ENCODE data around the gene HSDL2.
"Not testable (repeated sequence)": the region's sequence is repeated elsewhere in the genome, so short reads cannot be mapped to it uniquely, and the experiment has no call there.

The HSDL2 gene

GRCh38 chr9:112389897-112390296 is 10.0 kb downstream of the HSDL2 start:
- not testable (repeated sequence) for H3K4me3 ChIP-seq (ENCODE audit: low read length); H3K36me3 ChIP-seq (ENCODE audit: insufficient read depth, low read length); H3K27me3 ChIP-seq (ENCODE audit: insufficient read depth, low read length); H3K9me3 ChIP-seq (ENCODE audit: low read length); H3K4me1 ChIP-seq (ENCODE audit: insufficient read depth, low read length); H2AFZ ChIP-seq (ENCODE audit: low read depth, low read length)

- H3K27me3 ChIP-seq (ENCODE audit: insufficient read depth, low read length) = not testable (repeated sequence)
These were observed 12.1 kb downstream of the HSDL2 start for GRCh38 chr9:112391936-112392560.

GRCh38 chr9:112393146-112393545 is 13.2 kb downstream of the HSDL2 start:
- H3K27me3 ChIP-seq (ENCODE audit: insufficient read depth, low read length); H3K4me1 ChIP-seq (ENCODE audit: insufficient read depth, low read length); H3K4me3 ChIP-seq (ENCODE audit: low read length); H3K9me3 ChIP-seq (ENCODE audit: low read length); H3K36me3 ChIP-seq (ENCODE audit: insufficient read depth, low read length); H2AFZ ChIP-seq (ENCODE audit: low read depth, low read length): not testable (repeated sequence)

More at GRCh38 chr9:112391936-112392560, 12.1 kb downstream of the HSDL2 start:
- not testable (repeated sequence) for H2AFZ ChIP-seq (ENCODE audit: low read depth, low read length); H3K4me3 ChIP-seq (ENCODE audit: low read length); H3K4me1 ChIP-seq (ENCODE audit: insufficient read depth, low read length); H3K36me3 ChIP-seq (ENCODE audit: insufficient read depth, low read length); H3K9me3 ChIP-seq (ENCODE audit: low read length)

GRCh38 chr9:112396416-112396815 is 16.5 kb downstream of the HSDL2 start:
- Histone ChIP-seq H3K36me3 (ENCODE audit: insufficient read depth, low read length) (peaks cover 2% of the 10 kb centered on the region), H3K4me3 (ENCODE audit: low read length) (no peak overlapping the region), H2AFZ (ENCODE audit: low read depth, low read length) (no peak overlapping the region), H3K9me3 (ENCODE audit: low read length) (peaks cover 4% of the 10 kb centered on the region), H3K27me3 (ENCODE audit: insufficient read depth, low read length) (no peaks in the 10 kb centered on the region), H3K4me1 (ENCODE audit: insufficient read depth, low read length) (no peaks in the 10 kb centered on the region)

- Histone ChIP-seq H3K36me3 (ENCODE audit: insufficient read depth, low read length) (peaks cover 2% of the 10 kb centered on the region), H3K27me3 (ENCODE audit: insufficient read depth, low read length) (no peaks in the 10 kb centered on the region), H3K9me3 (ENCODE audit: low read length) (peaks cover 4% of the 10 kb centered on the region), H2AFZ (ENCODE audit: low read depth, low read length) (no peak overlapping the region), H3K4me1 (ENCODE audit: insufficient read depth, low read length) (no peaks in the 10 kb centered on the region), H3K4me3 (ENCODE audit: low read length) (no peak overlapping the region)
These were observed 17.0 kb downstream of the HSDL2 start for GRCh38 chr9:112396872-112397271.

GRCh38 chr9:112401175-112401815 is 21.4 kb downstream of the HSDL2 start:
- Histone ChIP-seq H2AFZ (ENCODE audit: low read depth, low read length) (no peak overlapping the region), H3K27me3 (ENCODE audit: insufficient read depth, low read length) (no peaks in the 10 kb centered on the region), H3K4me3 (ENCODE audit: low read length) (no peak overlapping the region), H3K36me3 (ENCODE audit: insufficient read depth, low read length) (peaks cover 10% of the 10 kb centered on the region), H3K9me3 (ENCODE audit: low read length) (peaks cover 4% of the 10 kb centered on the region), H3K4me1 (ENCODE audit: insufficient read depth, low read length) (no peaks in the 10 kb centered on the region)

GRCh38 chr9:112403614-112404201 is 23.8 kb downstream of the HSDL2 start:
- Histone ChIP-seq H3K9me3 (ENCODE audit: low read length) (peaks cover 2% of the 10 kb centered on the region), H2AFZ (ENCODE audit: low read depth, low read length) (no peak overlapping the region), H3K27me3 (ENCODE audit: insufficient read depth, low read length) (no peaks in the 10 kb centered on the region), H3K36me3 (ENCODE audit: insufficient read depth, low read length) (peaks cover 24% of the 10 kb centered on the region), H3K4me1 (ENCODE audit: insufficient read depth, low read length) (no peaks in the 10 kb centered on the region), H3K4me3 (ENCODE audit: low read length) (no peak overlapping the region)

- Histone ChIP-seq H2AFZ (ENCODE audit: low read depth, low read length) (no peak overlapping the region), H3K4me3 (ENCODE audit: low read length) (no peak overlapping the region), H3K36me3 (ENCODE audit: insufficient read depth, low read length) (peaks cover 26% of the 10 kb centered on the region), H3K9me3 (ENCODE audit: low read length) (peaks cover 2% of the 10 kb centered on the region), H3K27me3 (ENCODE audit: insufficient read depth, low read length) (no peaks in the 10 kb centered on the region), H3K4me1 (ENCODE audit: insufficient read depth, low read length) (no peaks in the 10 kb centered on the region)
These were observed 24.6 kb downstream of the HSDL2 start for GRCh38 chr9:112404508-112404932.

- Histone ChIP-seq H3K4me3 (ENCODE audit: low read length) (no peak overlapping the region), H3K36me3 (ENCODE audit: insufficient read depth, low read length) (peaks cover 31% of the 10 kb centered on the region), H2AFZ (ENCODE audit: low read depth, low read length) (no peak overlapping the region), H3K27me3 (ENCODE audit: insufficient read depth, low read length) (no peaks in the 10 kb centered on the region), H3K4me1 (ENCODE audit: insufficient read depth, low read length) (no peaks in the 10 kb centered on the region), H3K9me3 (ENCODE audit: low read length) (peaks cover 2% of the 10 kb centered on the region)
These were observed 28.4 kb downstream of the HSDL2 start for GRCh38 chr9:112408275-112408674.

GRCh38 chr9:112408819-112409218 is 28.9 kb downstream of the HSDL2 start:
- Histone ChIP-seq H3K4me3 (ENCODE audit: low read length) (no peak overlapping the region), H2AFZ (ENCODE audit: low read depth, low read length) (no peak overlapping the region), H3K27me3 (ENCODE audit: insufficient read depth, low read length) (no peaks in the 10 kb centered on the region), H3K36me3 (ENCODE audit: insufficient read depth, low read length) (peaks cover 31% of the 10 kb centered on the region), H3K9me3 (ENCODE audit: low read length) (peaks cover 2% of the 10 kb centered on the region), H3K4me1 (ENCODE audit: insufficient read depth, low read length) (no peaks in the 10 kb centered on the region)

- peaks cover 2% of the 10 kb centered on the region for H3K9me3 ChIP-seq (ENCODE audit: low read length)
- no peak overlapping the region for H2AFZ ChIP-seq (ENCODE audit: low read depth, low read length)
- H3K4me1 ChIP-seq (ENCODE audit: insufficient read depth, low read length) = no peaks in the 10 kb centered on the region
- H3K4me3 ChIP-seq (ENCODE audit: low read length) = no peak overlapping the region
- H3K27me3 ChIP-seq (ENCODE audit: insufficient read depth, low read length) = no peaks in the 10 kb centered on the region
- H3K36me3 ChIP-seq (ENCODE audit: insufficient read depth, low read length) = peaks cover 29% of the 10 kb centered on the region
These were observed 29.9 kb downstream of the HSDL2 start for GRCh38 chr9:112409758-112410157.

GRCh38 chr9:112411626-112412027 is 31.7 kb downstream of the HSDL2 start:
- Histone ChIP-seq H3K4me3 (ENCODE audit: low read length) (no peak overlapping the region), H3K36me3 (ENCODE audit: insufficient read depth, low read length) (peaks cover 26% of the 10 kb centered on the region), H2AFZ (ENCODE audit: low read depth, low read length) (no peak overlapping the region), H3K4me1 (ENCODE audit: insufficient read depth, low read length) (no peaks in the 10 kb centered on the region), H3K9me3 (ENCODE audit: low read length) (peaks cover 2% of the 10 kb centered on the region), H3K27me3 (ENCODE audit: insufficient read depth, low read length) (no peaks in the 10 kb centered on the region)

GRCh38 chr9:112413728-112414127 is 33.8 kb downstream of the HSDL2 start:
- not testable (repeated sequence) for H3K27me3 ChIP-seq (ENCODE audit: insufficient read depth, low read length); H3K4me1 ChIP-seq (ENCODE audit: insufficient read depth, low read length); H3K36me3 ChIP-seq (ENCODE audit: insufficient read depth, low read length); H3K4me3 ChIP-seq (ENCODE audit: low read length); H2AFZ ChIP-seq (ENCODE audit: low read depth, low read length); H3K9me3 ChIP-seq (ENCODE audit: low read length)
